Stimulated activated CD4-positive, alpha-beta T cell treated with anti-CD3 and anti-CD28 coated beads, Interleukin-1b, Interleukin-23, amount 100 ng/mL, for 4 hours (primary cell): ENCODE measurements around the gene MYO15B.
"Not testable (repeated sequence)": the region's sequence is repeated elsewhere in the genome, so short reads cannot be mapped to it uniquely, and the experiment has no call there.

Source experiments
- DNase-seq, 2 donors: peaks; one replicate each; pipeline ENCODE4 v3.0.0-alpha.2; 2020; ENCODE audit warnings: low read depth in 2 of 2

The MYO15B gene

GRCh38 chr17:75624714-75625345 is 37.2 kb downstream of the MYO15B start:
- DNase-seq: no peak

GRCh38 chr17:75625813-75626486 is 38.4 kb downstream of the MYO15B start:
- no peak for DNase-seq

GRCh38 chr17:75626496-75627038 is 39.0 kb downstream of the MYO15B start:
- DNase-seq: no peak

GRCh38 chr17:75627094-75627493 is 39.5 kb downstream of the MYO15B start:
- no peak for DNase-seq

- no peak for DNase-seq
These were observed 40.8 kb downstream of the MYO15B start for GRCh38 chr17:75628425-75628824.

GRCh38 chr17:75629157-75629556 is 41.6 kb downstream of the MYO15B start:
- no peak for DNase-seq

- DNase-seq: no peak
These were observed 42.7 kb downstream of the MYO15B start for GRCh38 chr17:75630071-75630917.

GRCh38 chr17:75631353-75631752 is 43.8 kb downstream of the MYO15B start:
- DNase-seq: no peak

GRCh38 chr17:75632428-75632827 is 44.8 kb downstream of the MYO15B start:
- DNase-seq: no peak

- DNase-seq: peak; percentile 80 to 87
These were observed 45.4 kb downstream of the MYO15B start, which contains the start of gene SMIM5 for GRCh38 chr17:75632863-75633485. SMIM5 (plus strand) TSS chr17:75633434; CDS start chr17:75640202, 6,768 bp downstream.

GRCh38 chr17:75633486-75634375 is 46.1 kb downstream of the MYO15B start:
- peak; percentile 31 to 46 for DNase-seq

GRCh38 chr17:75634376-75634740 is 46.8 kb downstream of the MYO15B start:
- DNase-seq: no peak

- no peak for DNase-seq
These were observed 47.4 kb downstream of the MYO15B start for GRCh38 chr17:75634754-75635609.

GRCh38 chr17:75635610-75636202 is 48.1 kb downstream of the MYO15B start:
- DNase-seq: no peak

- DNase-seq: no peak
These were observed 49.0 kb downstream of the MYO15B start for GRCh38 chr17:75636381-75637142.

GRCh38 chr17:75637143-75637538 is 49.5 kb downstream of the MYO15B start:
- no peak for DNase-seq

GRCh38 chr17:75637551-75637950 is 50.0 kb downstream of the MYO15B start:
- DNase-seq: no peak

GRCh38 chr17:75638039-75638438 is 50.4 kb downstream of the MYO15B start:
- not testable (repeated sequence) for DNase-seq

- DNase-seq: no peak
These were observed 51.3 kb downstream of the MYO15B start for GRCh38 chr17:75638893-75639292.
